Measurements from ENCODE around the gene SMIM22. TPM values are rescaled to one million over a fixed set of nuclear protein-coding genes. Genes with fewer than 3 reads are reported as not detected.
"Not testable (repeated sequence)": the region's sequence is repeated elsewhere in the genome, so short reads cannot be mapped to it uniquely, and the experiment has no call there.

The SMIM22 gene
- polyA plus RNA-seq, 3 donors, result 6.0 to 12.8 (median 10.9) TPM

- DNase-seq, result peak; percentile 96
Observed at GRCh38 chr16:4766875-4767628, 28.1 kb upstream of the SMIM22 start, which contains the start of gene ZNF500. Gene ZNF500 (minus strand): TSS chr16:4767162. CDS start chr16:4765978, 1,184 bp downstream.

- DNase-seq, result no peak
Observed at GRCh38 chr16:4767872-4768548, 27.2 kb upstream of the SMIM22 start.

GRCh38 chr16:4768549-4769305 is 26.4 kb upstream of the SMIM22 start:
- DNase-seq, result peak; percentile 97

GRCh38 chr16:4769306-4769638 is 25.9 kb upstream of the SMIM22 start:
- DNase-seq, result no peak

GRCh38 chr16:4771646-4772045 is 23.5 kb upstream of the SMIM22 start:
- no peak for DNase-seq

GRCh38 chr16:4772351-4772750 is 22.8 kb upstream of the SMIM22 start:
- no peak for DNase-seq

GRCh38 chr16:4775005-4775404 is 20.2 kb upstream of the SMIM22 start:
- no peak for DNase-seq

GRCh38 chr16:4776141-4776705 is 18.9 kb upstream of the SMIM22 start:
- DNase-seq, result no peak

GRCh38 chr16:4777339-4778049 is 17.7 kb upstream of the SMIM22 start:
- no peak for DNase-seq

- DNase-seq, result no peak
Observed at GRCh38 chr16:4778050-4778392, 17.1 kb upstream of the SMIM22 start.

- DNase-seq, result no peak
Observed at GRCh38 chr16:4780235-4780634, 14.9 kb upstream of the SMIM22 start.

GRCh38 chr16:4783251-4783950 is 11.8 kb upstream of the SMIM22 start:
- DNase-seq, result no peak

- no peak for DNase-seq
Observed at GRCh38 chr16:4783951-4784336, 11.2 kb upstream of the SMIM22 start.

GRCh38 chr16:4784444-4784987 is 10.7 kb upstream of the SMIM22 start:
- not testable (repeated sequence) for DNase-seq

- no peak for DNase-seq
Observed at GRCh38 chr16:4785758-4786433, 9.3 kb upstream of the SMIM22 start.

- no peak for DNase-seq
Observed at GRCh38 chr16:4787068-4787467, 8.1 kb upstream of the SMIM22 start.

- no peak for DNase-seq
Observed at GRCh38 chr16:4787627-4788482, 7.3 kb upstream of the SMIM22 start, which contains the start of gene SEPTIN12. Gene SEPTIN12 (minus strand): TSS chr16:4788345. CDS start chr16:4787645, 700 bp downstream.

- no peak for DNase-seq
Observed at GRCh38 chr16:4788489-4788889, 6.7 kb upstream of the SMIM22 start.

GRCh38 chr16:4788910-4789309 is 6.3 kb upstream of the SMIM22 start:
- DNase-seq, result no peak
